ENCODE results near the gene CNTD1.

CNTD1 gene

DNA sequence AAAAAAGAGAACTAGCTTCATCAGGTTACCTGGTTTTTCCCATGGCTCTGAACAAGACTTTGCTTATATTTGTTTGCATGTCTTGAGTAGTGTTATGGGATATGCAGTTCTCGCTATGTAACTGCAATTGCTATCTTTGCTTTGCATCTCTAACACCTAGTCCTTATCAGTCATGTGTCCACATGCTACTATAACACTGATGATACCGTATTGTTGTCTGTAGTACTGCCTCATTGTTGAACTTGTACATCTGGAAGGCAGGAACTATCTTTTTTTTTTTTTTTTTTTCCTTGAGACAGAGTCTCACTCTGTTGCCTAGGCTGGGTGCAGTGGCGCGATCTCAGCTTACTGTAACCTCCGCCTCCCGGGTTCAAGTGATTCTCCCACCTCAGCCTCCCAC lies 37.1 kb downstream of the CNTD1 start:
- no peak overlapping the region for H2AFZ ChIP-seq (ENCODE audit: low read depth)
- no peaks in the 10 kb centered on the region for H4K20me1 ChIP-seq (ENCODE audit: insufficient read depth)
- peaks cover 55% of the 10 kb centered on the region for H3K79me2 ChIP-seq (ENCODE audit: insufficient read depth, low read depth)
- peaks cover 33% of the 10 kb centered on the region for H3K36me3 ChIP-seq (ENCODE audit: insufficient read depth)
- TF ChIP-seq CTCF (conservative IDR thresholded peaks at IDR 0.05; ENCODE audit: low read depth, low read length) = no peak
- no peak overlapping the region for H3K9ac ChIP-seq
- H3K4me3 ChIP-seq (IDR thresholded peaks at IDR 0.05; ENCODE audit: insufficient read depth, low read depth, low read length) = no peak overlapping the region
- no peaks in the 10 kb centered on the region for H3K27me3 ChIP-seq (ENCODE audit: insufficient read depth, low read depth)
- H3K27ac ChIP-seq = no peak overlapping the region
- H3K4me1 ChIP-seq (ENCODE audit: low read depth, poor library complexity, severe bottlenecking) = peaks cover 19% of the 10 kb centered on the region
- no peak overlapping the region for H3K4me2 ChIP-seq

GRCh38 chr17:42841975-42842685 lies 43.5 kb downstream of the CNTD1 start:
- Histone ChIP-seq H3K4me3 (IDR thresholded peaks at IDR 0.05; ENCODE audit: insufficient read depth, low read depth, low read length) (no peak overlapping the region), H3K4me2 (no peak overlapping the region), H2AFZ (ENCODE audit: low read depth) (no peak overlapping the region), H3K27me3 (ENCODE audit: insufficient read depth, low read depth) (no peaks in the 10 kb centered on the region), H3K9ac (no peak overlapping the region), H3K36me3 (ENCODE audit: insufficient read depth) (peaks cover 34% of the 10 kb centered on the region), H3K27ac (no peak overlapping the region), H4K20me1 (ENCODE audit: insufficient read depth) (no peaks in the 10 kb centered on the region), H3K79me2 (ENCODE audit: insufficient read depth, low read depth) (peaks cover 10% of the 10 kb centered on the region; the same call in 1 of the 2 replicates), H3K4me1 (ENCODE audit: low read depth, poor library complexity, severe bottlenecking) (peaks cover 32% of the 10 kb centered on the region)
- no peak for TF ChIP-seq CTCF (conservative IDR thresholded peaks at IDR 0.05; ENCODE audit: low read depth, low read length)

DNA sequence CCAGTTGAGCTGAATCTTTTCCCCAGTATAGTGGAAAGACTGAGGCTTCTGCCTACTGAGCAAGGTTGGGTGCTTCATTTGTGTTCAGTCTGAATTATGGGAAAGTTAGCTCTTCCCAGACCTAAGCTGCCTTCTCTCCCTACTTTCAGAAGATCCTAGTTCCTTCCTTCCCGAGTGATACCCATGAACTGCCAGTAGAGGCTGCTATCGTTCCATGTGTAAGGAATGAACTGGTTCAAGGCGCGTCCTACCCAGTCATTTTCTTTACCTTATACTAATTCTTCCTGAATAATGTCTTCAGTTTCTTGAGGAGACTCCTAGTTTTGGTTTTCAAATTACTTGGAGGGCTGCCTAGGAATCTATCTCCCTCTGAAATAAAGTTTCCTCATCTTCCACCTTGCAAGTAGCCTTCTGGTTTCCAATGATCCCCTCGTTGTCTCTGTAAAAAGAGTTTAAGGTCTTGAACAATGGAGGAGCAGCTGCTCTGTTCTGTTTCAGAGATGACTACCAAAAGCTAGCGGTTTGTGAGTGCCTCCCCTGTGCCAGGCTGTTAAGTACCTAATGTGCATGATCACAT lies 44.8 kb downstream of the CNTD1 start:
- no peaks in the 10 kb centered on the region for H3K27me3 ChIP-seq (ENCODE audit: insufficient read depth, low read depth)
- H3K4me2 ChIP-seq = no peak overlapping the region
- H4K20me1 ChIP-seq (ENCODE audit: insufficient read depth) = no peaks in the 10 kb centered on the region
- no peak overlapping the region for H3K9ac ChIP-seq
- peaks cover 24% of the 10 kb centered on the region for H3K36me3 ChIP-seq (ENCODE audit: insufficient read depth)
- TF ChIP-seq CTCF (conservative IDR thresholded peaks at IDR 0.05; ENCODE audit: low read depth, low read length) = peak; percentile 90
- no peak overlapping the region for H3K4me3 ChIP-seq (IDR thresholded peaks at IDR 0.05; ENCODE audit: insufficient read depth, low read depth, low read length)
- H3K79me2 ChIP-seq (ENCODE audit: insufficient read depth, low read depth) = no peaks in the 10 kb centered on the region
- peaks cover 43% of the 10 kb centered on the region for H3K4me1 ChIP-seq (ENCODE audit: low read depth, poor library complexity, severe bottlenecking)
- no peak overlapping the region for H2AFZ ChIP-seq (ENCODE audit: low read depth)
- no peak overlapping the region for H3K27ac ChIP-seq

DNA sequence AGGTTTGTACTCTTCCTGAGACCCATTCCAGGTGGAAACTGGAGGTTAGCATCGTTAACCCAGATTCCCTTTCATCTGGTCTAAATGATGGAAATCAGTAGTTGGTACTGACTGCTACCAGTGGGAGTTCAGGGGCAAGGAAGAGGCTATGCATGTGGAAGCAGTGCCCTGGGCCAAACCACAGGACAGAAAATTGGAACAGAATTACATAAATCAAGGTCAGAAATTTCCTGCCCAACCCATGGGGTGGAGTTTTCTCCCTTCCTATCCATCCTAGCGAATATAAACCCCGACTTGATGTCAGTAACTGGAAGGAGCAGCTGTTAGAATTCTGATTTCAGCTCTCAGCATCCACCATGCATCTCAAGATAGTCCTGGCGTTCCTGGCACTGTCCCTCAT lies 45.6 kb downstream of the CNTD1 start, which contains the start of gene AOC2:
Gene AOC2, plus strand, starts transcription at position 310 of the 400 bp plus-strand sequence. Its CDS starts 47 bp downstream, at position 357.
- H4K20me1 ChIP-seq (ENCODE audit: insufficient read depth) = no peaks in the 10 kb centered on the region
- H3K27me3 ChIP-seq (ENCODE audit: insufficient read depth, low read depth) = no peaks in the 10 kb centered on the region
- H2AFZ ChIP-seq (ENCODE audit: low read depth) = no peak within 1 kb of the TSS
- no peak within 1 kb of the TSS for H3K4me3 ChIP-seq (IDR thresholded peaks at IDR 0.05; ENCODE audit: insufficient read depth, low read depth, low read length)
- peaks cover 52% of the 10 kb centered on the region for H3K4me1 ChIP-seq (ENCODE audit: low read depth, poor library complexity, severe bottlenecking)
- no peak for TF ChIP-seq CTCF (conservative IDR thresholded peaks at IDR 0.05; ENCODE audit: low read depth, low read length)
- no peak within 1 kb of the TSS for H3K27ac ChIP-seq
- no peak within 1 kb of the TSS for H3K9ac ChIP-seq
- H3K79me2 ChIP-seq (ENCODE audit: insufficient read depth, low read depth) = no peaks in the 10 kb centered on the region
- peaks cover 16% of the 10 kb centered on the region; the same call in 1 of the 2 replicates for H3K36me3 ChIP-seq (ENCODE audit: insufficient read depth)
- H3K4me2 ChIP-seq = peak within 1 kb of the TSS; percentile 1; the same call in 1 of the 2 replicates
